ENCODE data around the gene ESR2.

DNA sequence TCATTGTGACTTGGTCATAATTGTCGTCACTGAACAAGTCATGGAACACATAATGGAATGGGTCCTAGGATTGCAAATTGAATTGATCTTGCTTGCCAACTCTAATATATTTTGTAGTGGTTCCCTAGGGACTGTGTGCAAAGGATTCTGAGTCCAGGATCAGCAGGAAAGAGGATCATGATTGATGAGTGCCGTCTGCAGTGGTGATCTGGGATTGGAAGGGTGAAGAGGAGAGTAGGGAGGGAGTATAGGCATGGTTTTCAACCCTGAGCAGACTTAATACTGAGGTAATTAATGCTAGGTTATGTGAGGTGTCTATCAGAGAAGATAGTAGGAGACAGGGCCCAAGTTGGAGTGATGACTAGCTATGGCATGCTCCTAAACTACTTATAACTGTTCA lies 168.9 kb downstream of the ESR2 start:
- TF ChIP-seq, protein P1, sequence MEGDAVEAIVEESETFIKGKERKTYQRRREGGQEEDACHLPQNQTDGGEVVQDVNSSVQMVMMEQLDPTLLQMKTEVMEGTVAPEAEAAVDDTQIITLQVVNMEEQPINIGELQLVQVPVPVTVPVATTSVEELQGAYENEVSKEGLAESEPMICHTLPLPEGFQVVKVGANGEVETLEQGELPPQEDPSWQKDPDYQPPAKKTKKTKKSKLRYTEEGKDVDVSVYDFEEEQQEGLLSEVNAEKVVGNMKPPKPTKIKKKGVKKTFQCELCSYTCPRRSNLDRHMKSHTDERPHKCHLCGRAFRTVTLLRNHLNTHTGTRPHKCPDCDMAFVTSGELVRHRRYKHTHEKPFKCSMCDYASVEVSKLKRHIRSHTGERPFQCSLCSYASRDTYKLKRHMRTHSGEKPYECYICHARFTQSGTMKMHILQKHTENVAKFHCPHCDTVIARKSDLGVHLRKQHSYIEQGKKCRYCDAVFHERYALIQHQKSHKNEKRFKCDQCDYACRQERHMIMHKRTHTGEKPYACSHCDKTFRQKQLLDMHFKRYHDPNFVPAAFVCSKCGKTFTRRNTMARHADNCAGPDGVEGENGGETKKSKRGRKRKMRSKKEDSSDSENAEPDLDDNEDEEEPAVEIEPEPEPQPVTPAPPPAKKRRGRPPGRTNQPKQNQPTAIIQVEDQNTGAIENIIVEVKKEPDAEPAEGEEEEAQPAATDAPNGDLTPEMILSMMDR (IDR thresholded peaks at IDR 0.05), result no peak
- no peak for TF ChIP-seq EP300 (IDR thresholded peaks at IDR 0.05)
